Spleen (tissue), 11 donors: ENCODE measurements around the gene TMEFF1. TPM values are rescaled to one million over a fixed set of nuclear protein-coding genes. Genes with fewer than 3 reads are reported as not detected.

Experiments used
- DNase-seq: peaks from one replicate; pipeline ENCODE4 v3.0.0-alpha.2; 2020
- H3K27ac ChIP-seq, 8 donors: fragments of 200-600 bp; sonication (generic) in 7 of 8; 1 replicate in 4 of 8; 2 replicates in 4 of 8; pipeline versions ENCODE4 v1.5.0 to v1.8.0; 2016 to 2021; ENCODE audit warnings: inconsistent platforms in 4 of 8, mild to moderate bottlenecking in 4 of 8, moderate library complexity in 1 of 8
- H3K27me3 ChIP-seq, 7 donors: fragments of 200-600 bp; sonication (generic) in 6 of 7; replicated peaks in 1 of 7; 1 replicate in 4 of 7; 2 replicates in 3 of 7; pipeline versions ENCODE4 v1.5.0 to v1.8.0; 2016 to 2021; ENCODE audit warnings: inconsistent platforms in 3 of 7, mild to moderate bottlenecking in 1 of 7
- H3K36me3 ChIP-seq, 6 donors: fragments of 200-600 bp; sonication (generic) in 5 of 6; 1 replicate in 4 of 6; 2 replicates in 2 of 6; pipeline versions ENCODE4 v1.5.0 to v1.8.0; 2016 to 2021; ENCODE audit warnings: inconsistent platforms in 2 of 6
- H3K4me1 ChIP-seq, 6 donors: fragments of 200-600 bp; sonication (generic) in 5 of 6; 1 replicate in 3 of 6; 2 replicates in 3 of 6; pipeline versions ENCODE4 v1.5.0 to v1.8.0; 2016 to 2021; ENCODE audit warnings: inconsistent platforms in 3 of 6
- H3K4me3 ChIP-seq, 8 donors: fragments of 200-600 bp; sonication (generic) in 7 of 8; 1 replicate in 4 of 8; 2 replicates in 4 of 8; pipeline versions ENCODE4 v1.5.0 to v1.8.0; 2016 to 2021; ENCODE audit warnings: inconsistent platforms in 4 of 8, mild to moderate bottlenecking in 4 of 8, moderate library complexity in 2 of 8
- H3K9me3 ChIP-seq, 8 donors: fragments of 200-600 bp; sonication (generic) in 7 of 8; 1 replicate in 4 of 8; 2 replicates in 4 of 8; pipeline versions ENCODE4 v1.5.0 to v1.8.0; 2016 to 2021; ENCODE audit warnings: inconsistent platforms in 4 of 8
- CTCF ChIP-seq, 11 experiments: fragments of 200-600 bp in 7 of 11; fragments of 450-650 bp in 4 of 11; sonication (generic) in 4 of 11; IDR thresholded peaks in 8 of 11; conservative IDR thresholded peaks in 3 of 11; 1 replicate in 7 of 11; 2 replicates in 4 of 11; pipeline versions ENCODE4 v1.4.0 to v1.8.0; 2016 to 2021; ENCODE audit warnings: antibody characterized with exemption in 11 of 11, inconsistent platforms in 4 of 11, mild to moderate bottlenecking in 1 of 11
- POLR2A ChIP-seq, 3 donors: fragments of 450-650 bp; IDR thresholded peaks; one replicate each; pipeline ENCODE4 v1.5.1; 2017; ENCODE audit warnings: antibody characterized with exemption in 3 of 3, mild to moderate bottlenecking in 1 of 3
- POLR2AphosphoS5 ChIP-seq, 3 donors: sonication (generic); formaldehyde crosslinking; IDR thresholded peaks; one replicate each; pipeline ENCODE4 v1.5.1; 2017; ENCODE audit warnings: antibody characterized with exemption in 3 of 3
- WGBS, 5 donors: extraction: QIAGEN DNeasy Blood & Tissue Kit in 3 of 5; methylation state at CpG; one replicate each; pipeline versions ENCODE4 v1.1.5 to v1.1.7; 2013 to 2018; 5-methylcytosine and 5-hydroxymethylcytosine counted together
- intact Hi-C: fragments of 100-400 bp; cut with DNase I; formaldehyde crosslinking; loops from one replicate; pipeline ENCODE4 v1.15.0; 2023; ENCODE audit warnings: low total_unique reads
- polyA plus RNA-seq, 3 donors: library from polyadenylated mRNA; stranded (reverse); fragments of 200-250 nt; gene quantifications; one replicate each; pipeline ENCODE4 v1.2.1, GENCODE V29; 2013
- total RNA-seq, 7 donors: library from RNA; depleted of rRNA in 3 of 7; stranded (reverse); fragments of >200 nt in 3 of 7; fragmentation: NEBNext Ultra II Directional in 4 of 7; extraction: Animal tissue kit (Norgen Biotek cat#: 25700) in 4 of 7; gene quantifications; one replicate each; pipeline versions ENCODE4 v1.1.0 to v1.2.1, GENCODE V29; 2016 to 2021
- donor health status: healthy with polysubstance abuse.
- donor health status: DM: no; HTN: no; CAD: no; lungs with moderate emphysema.
- donor health status: DM: no; HTN: no; CAD: no.
- donor health status: Bipolar disorder and iron deficiency.
- donor health status: healthy.
- donor health status: DM: no; HTN: no; CAD: no.
- donor health status: DM: yes; HTN: yes; CAD: no.

TMEFF1 gene
- total and polyA plus RNA-seq, 10 donors, result 0.03 to 0.13 (median 0.05) TPM; not detected in 7

GRCh38 chr9:100474082-100474923 lies 1.4 kb downstream of the TMEFF1 start:
- 32 to 42% (median 34%) methylated on average over 25 to 26 of the region's 26 CpGs for WGBS, 5 donors
- Histone ChIP-seq H3K27me3 (peaks cover 0 to 43% (median 23%) of the 10 kb centered on the region in 7 donors), H3K9me3 (peaks cover 0 to under 1% (median 0%) of the 10 kb centered on the region in 8 donors), H3K4me1 (peaks cover 0 to 20% (median 14%) of the 10 kb centered on the region in 6 donors), H3K27ac (no peak overlapping the region), H3K4me3 (peak overlapping the region in 7 of 8 donors; percentile 27 to 78 (median 53)), H3K36me3 (no peaks in the 10 kb centered on the region)
- no peak for DNase-seq
- TF ChIP-seq CTCF (IDR thresholded peaks at IDR 0.05 in 8 of 11, conservative IDR thresholded peaks at IDR 0.05 in 3 of 11) (no peak), POLR2AphosphoS5 (IDR thresholded peaks at IDR 0.05) (no peak), POLR2A (IDR thresholded peaks at IDR 0.05) (no peak)
- intact Hi-C loops, result no loop called here

GRCh38 chr9:100474924-100475276 lies 2.0 kb downstream of the TMEFF1 start:
- H3K4me3 ChIP-seq, result no peak overlapping the region
- no peak for TF ChIP-seq POLR2AphosphoS5 (IDR thresholded peaks at IDR 0.05)
- TF ChIP-seq POLR2A (IDR thresholded peaks at IDR 0.05), result no peak
- no peak for TF ChIP-seq CTCF (IDR thresholded peaks at IDR 0.05 in 8 of 11, conservative IDR thresholded peaks at IDR 0.05 in 3 of 11)
- H3K27ac ChIP-seq, result no peak overlapping the region
- H3K27me3 ChIP-seq, result peaks cover 0 to 43% (median 23%) of the 10 kb centered on the region in 7 donors
- WGBS, 5 donors, result 93 to 97% (median 96%) methylated on average over 4 of the region's 4 CpGs
- peaks cover 0 to 20% (median 14%) of the 10 kb centered on the region in 6 donors for H3K4me1 ChIP-seq
- no peak for DNase-seq
- intact Hi-C loops, result no loop called here
- peaks cover 0 to 6% (median 0%) of the 10 kb centered on the region in 8 donors for H3K9me3 ChIP-seq
- no peaks in the 10 kb centered on the region for H3K36me3 ChIP-seq

- H3K27me3 ChIP-seq, result peaks cover 0 to 30% (median 23%) of the 10 kb centered on the region in 7 donors
- WGBS, 5 donors, result 90 to 96% (median 93%) methylated on average over 4 of the region's 4 CpGs
- intact Hi-C loops, result no loop called here
- no peak overlapping the region for H3K4me3 ChIP-seq
- TF ChIP-seq POLR2AphosphoS5 (IDR thresholded peaks at IDR 0.05) (no peak), POLR2A (IDR thresholded peaks at IDR 0.05) (no peak), CTCF (IDR thresholded peaks at IDR 0.05 in 8 of 11, conservative IDR thresholded peaks at IDR 0.05 in 3 of 11) (no peak)
- peaks cover 0 to 7% (median 0%) of the 10 kb centered on the region in 8 donors for H3K9me3 ChIP-seq
- no peak overlapping the region for H3K27ac ChIP-seq
- no peaks in the 10 kb centered on the region for H3K36me3 ChIP-seq
- DNase-seq, result no peak
- peaks cover 0 to 20% (median 14%) of the 10 kb centered on the region in 6 donors for H3K4me1 ChIP-seq
Observed at GRCh38 chr9:100477241-100477640, 4.3 kb downstream of the TMEFF1 start.

- DNase-seq, result no peak
Observed at GRCh38 chr9:100478192-100478591, 5.2 kb downstream of the TMEFF1 start.

More at GRCh38 chr9:100478192-100478591, 5.2 kb downstream of the TMEFF1 start:
- Histone ChIP-seq H3K9me3 (peaks cover 0 to 7% (median 0%) of the 10 kb centered on the region in 8 donors), H3K4me3 (no peak overlapping the region), H3K4me1 (peaks cover 0 to 14% (median 11%) of the 10 kb centered on the region in 6 donors), H3K27ac (no peak overlapping the region), H3K27me3 (peaks cover 0 to 21% (median 16%) of the 10 kb centered on the region in 7 donors), H3K36me3 (no peaks in the 10 kb centered on the region)
- TF ChIP-seq POLR2A (IDR thresholded peaks at IDR 0.05) (no peak), CTCF (IDR thresholded peaks at IDR 0.05 in 8 of 11, conservative IDR thresholded peaks at IDR 0.05 in 3 of 11) (no peak), POLR2AphosphoS5 (IDR thresholded peaks at IDR 0.05) (no peak)
- intact Hi-C loops, result no loop called here
- 89 to 94% (median 90%) methylated on average over 6 of the region's 6 CpGs for WGBS, 5 donors
